GM19239 (cell line): ENCODE data around the gene EID2B.

Experiments
- DNase-seq: peaks from one replicate; pipeline ENCODE4 v3.0.0; 2011; ENCODE audit warnings: low spot score; ENCODE audit not compliant: insufficient read length
- FAIRE-seq: peaks from 2 replicates; lab custom pipeline; 2011; peaks lifted over from hg19 to GRCh38; lab: Jason Lieb, UNC

Gene EID2B

GRCh38 chr19:39532233-39533002 lies at the start of gene EID2B:
TSS of gene EID2B (minus strand) at chr19:39532852. CDS start at chr19:39532802, 50 bp downstream.
- FAIRE-seq = peak; percentile 97
- DNase-seq = peak; percentile 90

GRCh38 chr19:39582442-39582841 lies 49.8 kb upstream of the EID2B start:
- no peak for FAIRE-seq
- DNase-seq = no peak

- FAIRE-seq (no peak), DNase-seq (no peak)
These were observed 36.0 kb upstream of the EID2B start for GRCh38 chr19:39568604-39569003.

GRCh38 chr19:39566064-39566463 lies 33.4 kb upstream of the EID2B start:
- DNase-seq (no peak), FAIRE-seq (no peak)

GRCh38 chr19:39563408-39563807 lies 30.8 kb upstream of the EID2B start:
- FAIRE-seq = no peak
- DNase-seq = no peak

- DNase-seq (no peak), FAIRE-seq (no peak)
These were observed 26.0 kb upstream of the EID2B start for GRCh38 chr19:39558624-39559117.

- DNase-seq (peak; percentile 31), FAIRE-seq (peak; percentile 93)
These were observed 25.4 kb upstream of the EID2B start for GRCh38 chr19:39557811-39558623.

- FAIRE-seq = no peak
- no peak for DNase-seq
These were observed 23.2 kb upstream of the EID2B start for GRCh38 chr19:39555883-39556282.

- DNase-seq = no peak
- FAIRE-seq = no peak
These were observed 22.2 kb upstream of the EID2B start for GRCh38 chr19:39554701-39555311.

- no peak for FAIRE-seq
- no peak for DNase-seq
These were observed 20.5 kb upstream of the EID2B start for GRCh38 chr19:39553082-39553652.

GRCh38 chr19:39550197-39550596 lies 17.5 kb upstream of the EID2B start:
- DNase-seq = no peak
- FAIRE-seq = no peak

- FAIRE-seq (no peak), DNase-seq (no peak)
These were observed 13.9 kb upstream of the EID2B start for GRCh38 chr19:39546599-39546998.

- DNase-seq (no peak), FAIRE-seq (no peak)
These were observed 12.3 kb upstream of the EID2B start for GRCh38 chr19:39544911-39545310.

GRCh38 chr19:39544226-39544903 lies 11.7 kb upstream of the EID2B start:
- FAIRE-seq (no peak), DNase-seq (no peak)

GRCh38 chr19:39543477-39543857 lies 10.8 kb upstream of the EID2B start:
- no peak for DNase-seq
- no peak for FAIRE-seq

GRCh38 chr19:39542206-39542605 lies 9.6 kb upstream of the EID2B start:
- no peak for FAIRE-seq

GRCh38 chr19:39540333-39540673 lies 7.7 kb upstream of the EID2B start:
- FAIRE-seq (no peak), DNase-seq (no peak)

More at GRCh38 chr19:39542206-39542605, 9.6 kb upstream of the EID2B start:
- DNase-seq = no peak

GRCh38 chr19:39539518-39540332 lies 7.1 kb upstream of the EID2B start, which contains the start of gene EID2:
TSS of gene EID2 (minus strand) at chr19:39540161. CDS start at chr19:39540079, 82 bp downstream.
- FAIRE-seq (peak; percentile 95), DNase-seq (peak; percentile 95)

- FAIRE-seq = peak; percentile 68
- DNase-seq = no peak
These were observed 6.5 kb upstream of the EID2B start for GRCh38 chr19:39539165-39539517.
